Mesendoderm (in vitro differentiated cells): ENCODE measurements around the gene RPS3A.
"Not testable (repeated sequence)": the region's sequence is repeated elsewhere in the genome, so short reads cannot be mapped to it uniquely, and the experiment has no call there.

ENCODE experiments used
- DNase-seq: peaks from one replicate; pipeline ENCODE4 v3.0.0; 2013
- H2AK5ac ChIP-seq: 2 replicates; pipeline ENCODE4 v1.6.1; 2013; ENCODE audit warnings: low read length, inconsistent platforms
- H2BK120ac ChIP-seq: 2 replicates; pipeline ENCODE4 v1.6.1; 2013; ENCODE audit warnings: low read depth, mild to moderate bottlenecking, low read length, moderate library complexity, mixed read lengths
- H2BK15ac ChIP-seq: replicated peaks from 2 replicates; pipeline ENCODE4 v1.6.1; 2013; ENCODE audit warnings: low read depth, mild to moderate bottlenecking, moderate library complexity
- H2BK5ac ChIP-seq: 2 replicates; pipeline ENCODE4 v1.6.1; 2013; ENCODE audit warnings: low read length, inconsistent platforms
- H3K18ac ChIP-seq: 2 replicates; pipeline ENCODE4 v1.6.1; 2013; ENCODE audit warnings: mild to moderate bottlenecking, low read length, mixed read lengths
- H3K23ac ChIP-seq: one replicate; pipeline ENCODE4 v1.6.1; 2013; ENCODE audit warnings: low read length
- H3K27ac ChIP-seq: 2 replicates; pipeline ENCODE4 v1.5.1; 2013; ENCODE audit warnings: low read depth, mild to moderate bottlenecking, inconsistent platforms, low read length, moderate library complexity
- H3K27me3 ChIP-seq: 2 replicates; pipeline ENCODE4 v1.6.1; 2013; ENCODE audit warnings: low read length, control low read depth, mild to moderate bottlenecking, inconsistent platforms; ENCODE audit not compliant: insufficient read depth, poor library complexity
- H3K36me3 ChIP-seq: 2 replicates; pipeline ENCODE4 v1.6.1; 2013; ENCODE audit warnings: low read length, inconsistent platforms; ENCODE audit not compliant: control insufficient read depth, insufficient read depth
- H3K4ac ChIP-seq: one replicate; pipeline ENCODE4 v1.6.1; 2013; ENCODE audit warnings: low read depth, mild to moderate bottlenecking, low read length, moderate library complexity
- H3K4me1 ChIP-seq: 2 replicates; pipeline ENCODE4 v1.6.1; 2013; ENCODE audit warnings: low read depth, low read length, inconsistent platforms; ENCODE audit not compliant: control insufficient read depth
- H3K4me2 ChIP-seq: 2 replicates; pipeline ENCODE4 v1.6.1; 2013; ENCODE audit warnings: low read length
- H3K4me3 ChIP-seq: 2 replicates; pipeline ENCODE4 v1.5.1; 2013; ENCODE audit warnings: mild to moderate bottlenecking, low read length
- H3K56ac ChIP-seq: one replicate; pipeline ENCODE4 v1.6.1; 2013; ENCODE audit warnings: low read length
- H3K79me1 ChIP-seq: 2 replicates; pipeline ENCODE4 v1.6.1; 2013; ENCODE audit warnings: low read length, inconsistent platforms
- H3K79me2 ChIP-seq: 2 replicates; pipeline ENCODE4 v1.6.1; 2013; ENCODE audit warnings: mild to moderate bottlenecking, low read length; ENCODE audit not compliant: control insufficient read depth, insufficient read depth
- H3K9ac ChIP-seq: 2 replicates; pipeline ENCODE4 v1.6.1; 2013; ENCODE audit warnings: low read length, inconsistent platforms
- H4K5ac ChIP-seq: one replicate; pipeline ENCODE4 v1.6.1; 2013; ENCODE audit warnings: low read length
- H4K8ac ChIP-seq: one replicate; pipeline ENCODE4 v1.6.1; 2013; ENCODE audit warnings: low read depth, mild to moderate bottlenecking, control low read depth, low read length, moderate library complexity
- WGBS: extraction: QIAGEN DNeasy Blood & Tissue Kit; methylation state at CpG from one replicate; pipeline ENCODE4 v1.1.7; 2013; ENCODE audit warnings: low lambda C conversion rate, missing lambda C conversion rate; ENCODE audit not compliant: insufficient coverage; ENCODE audit errors: extremely low coverage; 5-methylcytosine and 5-hydroxymethylcytosine counted together

Gene RPS3A

DNA sequence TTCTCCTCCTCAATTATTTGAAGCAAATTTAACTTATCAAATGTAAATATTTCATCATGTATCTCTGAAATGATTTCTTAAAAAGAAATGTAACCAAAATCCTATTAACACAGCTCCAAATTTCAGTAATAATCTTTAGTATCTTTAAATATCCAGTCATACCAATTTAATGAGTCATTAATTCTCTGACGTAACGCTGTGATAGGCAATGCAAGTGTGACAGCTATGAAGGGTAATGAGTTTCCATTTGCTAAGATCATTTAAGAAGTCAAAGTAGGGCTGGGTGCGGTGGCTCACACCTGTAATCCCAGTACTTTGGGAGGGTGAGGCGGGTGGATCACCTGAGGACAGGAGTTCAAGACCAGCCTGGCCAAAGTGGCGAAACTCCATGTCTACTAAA is 15.6 kb downstream of the RPS3A start:
- Histone ChIP-seq H3K4me1 (no peaks in the 10 kb centered on the region), H3K9ac (no peak overlapping the region), H2BK120ac (no peak overlapping the region), H3K23ac (no peak overlapping the region), H3K4me2 (no peak overlapping the region), H2BK5ac (no peak overlapping the region), H3K79me1 (peaks cover 1% of the 10 kb centered on the region), H3K4ac (no peak overlapping the region), H3K79me2 (no peaks in the 10 kb centered on the region), H3K27ac (no peak overlapping the region), H3K4me3 (no peak overlapping the region), H2BK15ac (no peak overlapping the region), H3K56ac (no peak overlapping the region), H3K36me3 (peaks cover 6% of the 10 kb centered on the region), H2AK5ac (no peak overlapping the region), H4K5ac (no peak overlapping the region), H3K18ac (no peak overlapping the region), H4K8ac (no peak overlapping the region), H3K27me3 (no peaks in the 10 kb centered on the region)
- no peak for DNase-seq
- no CpG with 5 or more reads among the region's 5 CpGs for WGBS

DNA sequence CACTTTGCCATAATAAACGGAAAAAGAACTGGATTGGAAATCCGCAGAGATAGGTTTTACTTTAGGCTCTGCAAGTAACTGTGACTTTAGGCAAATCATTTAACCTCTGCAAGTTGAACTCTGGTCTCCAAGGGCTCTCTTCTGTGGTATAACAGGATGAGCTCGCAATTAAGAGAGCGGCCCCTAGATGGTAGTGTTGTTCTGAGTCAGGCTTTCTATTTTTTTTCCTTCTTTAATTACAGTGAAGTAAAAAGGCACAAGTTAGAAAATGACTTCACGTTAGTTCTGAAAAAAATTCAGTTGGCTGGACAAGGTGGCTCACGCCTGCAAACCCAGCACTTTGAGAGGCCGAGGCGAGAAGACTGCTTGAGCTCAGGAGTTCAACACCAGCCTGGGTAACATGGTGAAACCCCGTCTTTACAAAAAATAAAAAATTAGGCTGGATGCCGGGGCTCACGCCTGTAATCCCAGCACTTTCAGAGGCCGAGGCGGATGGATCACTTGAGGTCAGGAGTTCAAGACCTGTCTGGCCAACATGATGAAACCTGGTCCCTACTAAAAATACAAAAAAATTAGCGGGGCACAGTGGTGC is 18.0 kb downstream of the RPS3A start:
- H3K18ac ChIP-seq, result no peak overlapping the region
- no peaks in the 10 kb centered on the region for H3K4me1 ChIP-seq
- peak; percentile 81 for DNase-seq
- H3K23ac ChIP-seq, result no peak overlapping the region
- no peaks in the 10 kb centered on the region for H3K79me2 ChIP-seq
- no peak overlapping the region for H3K56ac ChIP-seq
- WGBS, result no CpG with 5 or more reads among the region's 14 CpGs
- no peak overlapping the region for H3K27ac ChIP-seq
- H3K27me3 ChIP-seq, result no peaks in the 10 kb centered on the region
- no peak overlapping the region for H3K4ac ChIP-seq
- H3K79me1 ChIP-seq, result no peaks in the 10 kb centered on the region
- H2BK15ac ChIP-seq, result no peak overlapping the region
- no peak overlapping the region for H2AK5ac ChIP-seq
- no peak overlapping the region for H3K4me2 ChIP-seq
- H3K9ac ChIP-seq, result no peak overlapping the region
- no peak overlapping the region for H2BK120ac ChIP-seq
- H3K4me3 ChIP-seq, result no peak overlapping the region
- H4K8ac ChIP-seq, result no peak overlapping the region
- H4K5ac ChIP-seq, result no peak overlapping the region
- H2BK5ac ChIP-seq, result no peak overlapping the region
- H3K36me3 ChIP-seq, result peaks cover 3% of the 10 kb centered on the region

DNA sequence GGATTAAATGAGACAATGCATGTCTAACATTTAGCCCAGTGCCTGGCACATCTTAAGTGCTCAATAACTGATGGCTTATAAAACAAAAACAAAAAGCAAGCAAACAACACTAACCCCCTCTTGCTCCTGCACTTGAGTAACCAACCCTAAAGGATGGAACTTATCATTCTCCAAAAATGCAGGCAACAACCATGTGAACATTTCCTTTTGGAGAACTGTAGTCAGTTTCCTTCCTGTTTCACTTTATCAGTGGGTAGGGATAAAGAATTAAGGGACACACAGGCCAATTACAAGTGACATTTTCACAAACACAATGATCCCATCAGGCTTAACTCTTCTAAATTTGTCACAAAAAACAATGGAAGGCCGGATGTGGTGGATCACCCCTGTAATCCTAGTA is 30.4 kb downstream of the RPS3A start:
- no peak overlapping the region for H3K56ac ChIP-seq
- no peak overlapping the region for H2BK15ac ChIP-seq
- no CpG with 5 or more reads among the region's 1 CpG for WGBS
- H3K27ac ChIP-seq, result no peak overlapping the region
- DNase-seq, result no peak
- no peak overlapping the region for H3K4ac ChIP-seq
- H2BK120ac ChIP-seq, result no peak overlapping the region
- H2AK5ac ChIP-seq, result no peak overlapping the region
- no peak overlapping the region for H3K23ac ChIP-seq
- no peak overlapping the region for H4K8ac ChIP-seq
- no peak overlapping the region for H3K18ac ChIP-seq
- no peak overlapping the region for H3K4me2 ChIP-seq
- no peaks in the 10 kb centered on the region for H3K36me3 ChIP-seq
- no peaks in the 10 kb centered on the region for H3K79me1 ChIP-seq
- no peaks in the 10 kb centered on the region for H3K27me3 ChIP-seq
- H2BK5ac ChIP-seq, result no peak overlapping the region
- H3K4me3 ChIP-seq, result no peak overlapping the region
- no peaks in the 10 kb centered on the region for H3K79me2 ChIP-seq
- H4K5ac ChIP-seq, result no peak overlapping the region
- no peaks in the 10 kb centered on the region for H3K4me1 ChIP-seq
- no peak overlapping the region for H3K9ac ChIP-seq

DNA sequence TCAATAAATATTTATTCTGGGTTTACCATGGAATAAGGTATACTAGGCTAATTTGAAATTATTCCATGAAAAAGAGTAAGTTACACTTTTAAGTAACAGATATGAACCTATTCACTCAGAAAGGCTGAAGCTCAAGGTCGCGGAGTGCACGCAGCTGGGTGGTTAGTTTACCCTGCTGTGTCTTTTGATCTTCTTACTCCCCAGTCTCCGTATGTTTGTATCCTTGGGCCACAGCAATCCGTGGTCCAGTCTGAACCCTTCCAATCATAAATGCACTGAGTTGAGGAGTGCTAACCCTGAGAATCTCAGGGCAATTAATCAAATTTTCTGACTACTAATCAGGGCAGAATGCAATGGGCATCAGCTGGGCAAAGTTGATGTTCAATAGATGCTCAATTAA is 33.9 kb downstream of the RPS3A start:
- H3K4me3 ChIP-seq, result no peak overlapping the region
- no peak overlapping the region for H2BK5ac ChIP-seq
- H3K79me1 ChIP-seq, result no peaks in the 10 kb centered on the region
- H3K9ac ChIP-seq, result no peak overlapping the region
- H3K56ac ChIP-seq, result no peak overlapping the region
- no peak overlapping the region for H2BK120ac ChIP-seq
- H2AK5ac ChIP-seq, result no peak overlapping the region
- WGBS, result no CpG with 5 or more reads among the region's 5 CpGs
- no peak for DNase-seq
- H4K8ac ChIP-seq, result no peak overlapping the region
- no peak overlapping the region for H3K4me2 ChIP-seq
- H2BK15ac ChIP-seq, result no peak overlapping the region
- no peak overlapping the region for H4K5ac ChIP-seq
- no peaks in the 10 kb centered on the region for H3K79me2 ChIP-seq
- H3K27ac ChIP-seq, result no peak overlapping the region
- H3K4me1 ChIP-seq, result no peaks in the 10 kb centered on the region
- no peak overlapping the region for H3K23ac ChIP-seq
- no peaks in the 10 kb centered on the region for H3K27me3 ChIP-seq
- H3K36me3 ChIP-seq, result no peaks in the 10 kb centered on the region
- no peak overlapping the region for H3K4ac ChIP-seq
- H3K18ac ChIP-seq, result no peak overlapping the region

DNA sequence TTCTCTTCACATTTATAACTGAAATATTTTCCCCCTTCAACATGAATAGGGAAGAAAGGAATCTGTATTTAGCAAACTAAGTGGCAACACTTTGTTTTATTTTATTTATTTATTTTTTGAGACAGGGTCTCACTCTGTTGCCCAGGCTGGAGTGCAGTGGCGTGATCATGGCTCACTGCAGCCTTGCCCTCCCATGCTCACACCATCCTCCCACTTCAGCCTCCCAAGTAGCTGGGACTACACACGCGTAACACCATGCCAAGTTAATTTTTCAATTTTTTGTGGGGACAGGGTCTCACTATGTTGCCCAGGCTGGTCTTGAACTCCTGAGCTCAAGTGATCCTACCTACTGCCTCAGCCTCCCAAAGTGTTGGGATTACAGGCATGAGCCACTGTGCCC is 36.6 kb downstream of the RPS3A start:
- H3K79me2 ChIP-seq, H3K79me1 ChIP-seq, H2BK5ac ChIP-seq, H3K27me3 ChIP-seq, H4K8ac ChIP-seq, H3K18ac ChIP-seq, H3K27ac ChIP-seq, H3K4ac ChIP-seq, H4K5ac ChIP-seq, H3K56ac ChIP-seq, H3K4me3 ChIP-seq, H3K23ac ChIP-seq, H2BK15ac ChIP-seq, H3K9ac ChIP-seq, H2AK5ac ChIP-seq, H3K4me2 ChIP-seq, H3K4me1 ChIP-seq, H3K36me3 ChIP-seq, H2BK120ac ChIP-seq, DNase-seq: not testable (repeated sequence)
- WGBS, result no CpG with 5 or more reads among the region's 3 CpGs

DNA sequence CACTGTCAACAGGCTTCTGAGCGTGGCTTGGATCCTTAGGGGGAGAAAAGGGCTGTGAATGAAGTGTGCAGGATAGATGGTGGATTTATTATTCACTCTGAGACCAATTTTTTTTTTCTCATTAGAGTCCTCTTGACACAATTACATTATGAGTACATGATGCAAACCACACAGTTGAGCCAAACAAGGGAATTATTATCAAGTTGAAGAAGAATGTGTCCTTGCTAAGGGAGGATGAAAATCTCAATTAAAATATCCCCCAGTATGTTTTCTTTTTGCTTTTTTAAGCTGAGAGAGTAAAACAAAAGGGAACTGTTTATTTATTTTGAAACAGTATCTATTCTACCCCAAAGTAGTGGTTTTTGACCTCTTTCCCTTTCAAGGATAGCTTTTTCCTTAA is 40.4 kb downstream of the RPS3A start:
- no peak overlapping the region for H3K56ac ChIP-seq
- no peak overlapping the region for H3K4me2 ChIP-seq
- H3K4me3 ChIP-seq, result no peak overlapping the region
- no peak overlapping the region for H2BK15ac ChIP-seq
- no CpG with 5 or more reads among the region's 1 CpG for WGBS
- DNase-seq, result no peak
- H3K79me2 ChIP-seq, result no peaks in the 10 kb centered on the region
- H3K4ac ChIP-seq, result no peak overlapping the region
- H3K18ac ChIP-seq, result no peak overlapping the region
- no peak overlapping the region for H2BK120ac ChIP-seq
- no peak overlapping the region for H3K9ac ChIP-seq
- no peaks in the 10 kb centered on the region for H3K79me1 ChIP-seq
- H2BK5ac ChIP-seq, result no peak overlapping the region
- H4K8ac ChIP-seq, result no peak overlapping the region
- no peaks in the 10 kb centered on the region for H3K27me3 ChIP-seq
- no peak overlapping the region for H2AK5ac ChIP-seq
- peaks cover 2% of the 10 kb centered on the region for H3K36me3 ChIP-seq
- H3K4me1 ChIP-seq, result no peaks in the 10 kb centered on the region
- no peak overlapping the region for H3K23ac ChIP-seq
- no peak overlapping the region for H4K5ac ChIP-seq
- no peak overlapping the region for H3K27ac ChIP-seq
